Measurements from ENCODE around the gene LGI4.

LGI4 gene

GRCh38 chr19:35134601-35135242 is at the start of gene LGI4:
LGI4 (minus strand) TSS chr19:35135059; CDS start chr19:35134680, 379 bp downstream.
- DNase-seq: no peak

DNA sequence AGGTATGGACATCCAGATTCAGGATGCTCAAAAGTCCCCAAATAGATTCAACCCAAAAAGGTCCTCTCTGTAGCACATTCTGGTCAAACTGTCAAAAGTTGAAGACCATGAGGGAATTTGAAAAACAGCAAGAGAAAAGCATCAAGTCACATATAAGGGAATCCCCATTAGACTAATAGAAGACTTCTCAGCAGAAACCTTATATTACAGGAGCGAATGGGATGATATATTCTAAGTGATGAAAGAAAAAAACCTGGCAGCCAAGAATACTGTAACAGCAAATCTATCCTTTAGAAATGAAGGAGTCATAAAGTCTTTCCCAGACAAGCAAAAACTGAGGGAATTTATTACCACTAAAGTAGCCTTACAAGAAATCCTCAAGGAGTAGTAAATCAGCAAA is 49.4 kb upstream of the LGI4 start:
- DNase-seq: no peak

DNA sequence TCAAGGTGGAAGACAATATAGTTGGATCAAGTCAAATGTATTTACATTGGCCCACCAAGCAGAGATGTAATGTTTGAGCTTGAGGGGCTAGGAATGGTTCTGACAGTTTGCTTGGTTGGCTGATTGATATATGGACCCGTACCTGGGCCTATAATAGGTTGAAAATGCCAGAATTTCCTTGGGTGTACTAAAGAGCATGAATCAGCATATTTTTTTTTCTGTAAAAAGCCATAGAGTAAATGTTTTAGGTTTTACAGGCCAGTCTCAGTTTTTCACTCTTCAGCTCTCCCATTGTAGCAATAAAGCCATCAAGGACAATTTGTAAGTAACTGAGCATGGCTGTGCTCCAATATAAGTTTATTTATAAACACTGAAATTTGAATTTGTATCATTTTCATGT is 46.5 kb upstream of the LGI4 start:
- DNase-seq: no peak

DNA sequence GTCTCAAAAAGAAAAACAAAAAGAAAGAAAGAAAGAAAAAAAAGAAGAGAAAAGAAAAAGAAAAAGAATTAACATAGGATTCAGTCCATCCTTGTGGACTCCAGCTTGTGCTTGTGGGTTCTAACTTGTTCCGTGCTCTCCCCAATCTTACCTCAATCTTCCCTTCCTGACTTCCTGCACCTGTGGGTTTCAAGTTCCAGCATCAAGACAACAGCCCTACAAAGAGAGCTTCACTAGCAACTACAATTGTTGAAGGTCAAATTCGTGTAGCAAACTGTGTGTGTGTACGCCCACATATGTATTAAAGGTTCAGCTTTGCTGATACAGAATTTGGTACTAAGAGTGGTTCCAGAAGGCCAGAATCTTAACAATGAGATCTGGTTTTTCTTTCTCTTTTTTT is 45.0 kb upstream of the LGI4 start:
- no peak for DNase-seq

DNA sequence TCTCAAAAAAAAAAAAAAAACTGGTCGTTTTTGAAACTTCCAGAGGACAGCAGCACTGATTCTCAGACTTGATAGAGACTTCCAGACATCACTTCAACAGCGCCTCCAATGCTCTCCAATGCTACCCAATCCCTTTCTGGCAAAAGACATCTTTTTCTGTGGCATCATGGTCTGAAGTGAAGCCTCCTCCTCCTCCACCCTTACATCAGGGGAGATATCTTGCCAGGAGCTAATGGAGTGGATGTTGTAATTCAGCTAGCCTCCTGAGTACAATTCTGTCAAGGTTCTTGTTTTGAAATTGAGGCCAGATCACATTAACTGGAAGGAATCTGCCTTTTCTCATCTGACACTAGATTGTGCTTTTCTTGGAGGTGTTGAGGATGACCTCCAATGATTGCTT is 43.8 kb upstream of the LGI4 start:
- DNase-seq: no peak

- no peak for DNase-seq
Observed at GRCh38 chr19:35177377-35178274, 42.8 kb upstream of the LGI4 start.

GRCh38 chr19:35176181-35176570 is 41.3 kb upstream of the LGI4 start:
- no peak for DNase-seq

DNA sequence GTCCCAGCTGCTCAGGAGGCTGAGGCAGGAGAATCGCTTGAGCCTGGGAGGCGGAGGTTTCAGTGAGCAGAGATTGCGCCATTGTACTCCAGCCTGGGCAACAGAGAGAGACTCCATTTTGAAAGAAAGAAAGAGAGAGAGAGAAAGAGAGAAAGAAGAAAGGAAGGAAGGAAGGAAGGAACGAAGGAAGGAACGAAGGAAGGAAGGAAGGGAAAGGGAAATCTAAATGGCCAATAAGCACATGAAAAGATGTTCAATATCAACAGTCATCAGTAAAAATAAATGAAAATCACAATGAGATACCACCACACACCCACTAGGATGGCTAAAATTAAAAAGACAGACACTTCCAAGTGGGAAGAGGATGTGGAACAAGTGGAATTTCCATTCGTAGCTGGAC is 39.4 kb upstream of the LGI4 start:
- no peak for DNase-seq

GRCh38 chr19:35171730-35172129 is 36.9 kb upstream of the LGI4 start:
- DNase-seq: no peak

DNA sequence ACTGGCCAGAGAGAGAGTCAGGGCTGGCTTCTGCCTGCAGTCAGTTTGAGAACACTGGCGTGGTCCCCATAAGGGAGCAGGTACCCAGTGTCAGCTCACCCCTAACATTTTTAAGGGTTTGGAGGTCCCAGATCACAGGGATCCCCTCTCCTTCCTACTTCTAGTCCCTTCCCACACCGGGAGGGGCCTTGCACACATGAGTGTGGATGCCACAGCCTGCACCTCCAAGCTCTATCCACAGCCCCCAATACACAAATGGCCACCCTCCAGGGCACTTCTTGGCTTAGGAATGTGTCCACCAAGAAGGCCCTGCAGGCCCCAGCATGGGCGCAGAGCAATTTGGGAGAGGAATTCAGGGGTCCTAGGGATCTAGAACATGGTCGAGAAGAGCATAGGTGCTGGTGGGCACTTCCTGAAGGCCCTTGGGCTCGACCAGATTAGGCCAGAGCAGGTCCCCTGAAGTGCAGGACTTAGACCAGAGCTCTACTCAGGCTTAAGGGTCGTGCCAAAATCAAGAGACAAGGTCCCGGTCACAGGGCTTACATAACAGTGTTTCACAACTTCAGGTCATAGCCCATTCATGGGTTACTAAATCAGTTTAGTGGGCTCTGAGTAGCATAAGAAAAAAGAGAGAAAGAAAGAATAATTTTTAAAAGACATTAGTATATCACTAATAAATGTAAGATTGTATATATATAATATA is 35.7 kb upstream of the LGI4 start:
- DNase-seq: no peak

DNA sequence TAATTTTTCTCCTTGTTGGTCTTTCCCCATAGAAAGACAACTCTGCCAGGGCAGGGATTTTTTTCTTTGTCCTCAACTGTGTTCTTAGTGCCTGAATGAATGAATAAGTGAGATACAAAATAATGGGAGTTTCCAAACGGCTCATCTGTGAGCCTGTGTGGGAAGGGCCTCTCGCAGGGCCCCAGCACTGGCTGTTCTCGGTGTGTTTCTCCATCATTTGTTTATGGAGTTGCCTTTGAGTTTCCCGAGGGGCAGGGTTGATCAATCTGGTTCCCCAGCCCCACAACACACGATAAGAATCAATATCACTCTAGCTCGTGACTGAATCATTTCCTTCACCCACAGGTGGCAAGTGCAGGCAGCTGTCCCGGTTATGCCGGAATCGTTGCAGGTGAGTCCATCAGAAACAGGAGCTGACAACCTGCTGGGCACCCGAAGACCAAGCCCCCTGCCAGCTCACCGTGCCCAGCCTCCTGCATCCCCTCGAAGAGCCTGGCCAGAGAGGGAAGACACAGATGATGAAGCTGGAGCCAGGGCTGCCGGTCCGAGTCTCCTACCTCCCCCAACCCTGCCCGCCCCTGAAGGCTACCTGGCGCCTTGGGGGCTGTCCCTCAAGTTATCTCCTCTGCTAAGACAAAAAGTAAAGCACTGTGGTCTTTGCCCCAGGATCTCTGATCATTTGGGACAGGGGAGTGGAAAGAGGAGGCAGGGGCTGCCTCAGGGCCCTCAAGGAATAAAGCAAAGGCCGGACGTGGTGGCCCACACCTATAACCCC is 34.5 kb upstream of the LGI4 start:
- DNase-seq: no peak

- DNase-seq: no peak
Observed at GRCh38 chr19:35168196-35168595, 33.3 kb upstream of the LGI4 start.

DNA sequence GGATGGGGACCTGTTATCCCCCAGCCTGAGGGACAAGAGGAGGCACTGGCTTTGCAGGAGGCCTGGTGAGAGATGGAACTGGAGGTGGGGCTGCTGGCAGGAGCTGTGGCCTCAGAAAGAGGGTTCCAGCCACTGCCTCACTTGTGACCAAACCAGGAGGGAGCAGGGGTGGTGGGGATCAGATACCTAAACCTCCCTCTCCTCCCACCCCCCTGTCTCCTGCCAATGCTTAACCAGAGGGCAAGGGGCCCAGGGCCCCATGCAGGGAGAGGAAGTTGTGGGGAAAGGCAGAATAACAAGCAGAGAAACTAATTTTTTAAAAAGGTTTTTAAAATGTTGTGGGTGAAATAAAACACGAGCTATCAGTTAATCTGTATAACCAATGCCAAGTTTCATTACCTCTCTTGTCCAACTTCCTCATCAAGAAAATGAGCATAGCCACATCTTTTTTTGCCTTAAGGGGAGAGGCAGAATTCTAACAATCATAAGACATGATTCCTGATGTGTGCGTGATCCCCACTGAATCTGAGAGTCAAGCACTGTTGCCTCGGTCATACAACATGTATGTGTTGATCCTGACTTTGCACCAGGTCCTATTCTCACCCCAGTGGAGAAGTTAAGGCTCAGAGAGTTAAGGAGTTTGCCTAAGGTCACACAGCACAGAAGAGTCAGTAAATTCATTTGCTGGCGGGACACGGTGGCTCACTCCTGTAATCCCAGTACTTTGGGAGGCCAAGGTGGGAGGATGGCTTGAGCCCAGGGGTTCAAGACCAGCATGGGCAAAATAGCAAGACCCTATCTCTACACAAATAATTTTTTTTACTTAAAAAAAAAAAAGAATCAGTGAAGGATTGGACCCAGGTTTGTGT is 32.6 kb upstream of the LGI4 start:
- no peak for DNase-seq

DNA sequence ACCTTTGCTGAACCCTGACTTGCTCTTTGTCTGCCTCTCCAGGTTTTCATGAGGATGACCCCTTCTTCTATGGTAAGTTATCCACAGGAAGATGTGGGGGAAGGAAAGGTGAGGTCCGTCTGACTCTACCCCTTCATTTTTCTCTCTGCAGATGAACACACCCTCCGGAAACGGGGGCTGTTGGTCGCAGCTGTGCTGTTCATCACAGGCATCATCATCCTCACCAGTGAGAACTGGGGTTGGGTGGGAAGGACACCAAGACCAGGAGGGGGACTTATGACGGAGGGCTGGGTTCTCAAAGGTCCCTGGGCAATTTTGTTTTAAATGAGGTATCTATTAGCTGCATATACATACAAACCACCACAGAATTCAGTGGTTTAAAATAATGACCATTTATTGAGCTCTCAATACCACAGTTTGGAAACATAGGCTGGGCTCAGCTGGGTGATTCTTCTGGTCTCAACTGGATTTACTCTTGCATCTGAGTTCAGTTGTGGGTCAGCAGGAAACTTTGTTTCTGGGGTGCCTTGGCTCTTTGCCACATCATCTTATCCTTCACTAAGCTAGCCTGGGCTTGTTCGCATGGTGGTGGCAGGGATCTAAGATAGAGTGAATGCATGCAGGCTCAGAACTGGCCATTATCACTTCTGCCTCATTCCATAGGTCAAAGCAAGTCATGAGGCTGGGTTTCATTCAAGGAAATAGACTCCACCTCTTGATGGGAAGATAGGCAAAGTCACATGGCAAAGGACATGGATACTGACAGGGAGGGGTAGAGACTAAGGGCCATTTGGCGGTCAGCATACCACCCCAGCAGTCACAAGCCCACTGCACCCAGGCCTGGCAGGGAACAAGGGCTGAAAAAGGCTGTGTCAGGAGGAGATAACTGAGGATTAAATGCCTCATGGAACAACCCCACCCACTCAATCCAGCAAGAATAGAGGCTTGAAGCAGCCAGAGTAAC is 31.5 kb upstream of the LGI4 start:
- DNase-seq: no peak

- DNase-seq: no peak
Observed at GRCh38 chr19:35165200-35166058, 30.6 kb upstream of the LGI4 start.

- no peak for DNase-seq
Observed at GRCh38 chr19:35164418-35164817, 29.6 kb upstream of the LGI4 start.

- DNase-seq: no peak
Observed at GRCh38 chr19:35162471-35163326, 27.8 kb upstream of the LGI4 start.

GRCh38 chr19:35161434-35161743 is 26.5 kb upstream of the LGI4 start:
- no peak for DNase-seq

Data from KG1 (cell line).